HUES6 (cell line): ENCODE data around the gene VIPR1.

Experiments
- H3K27ac ChIP-seq: 2 replicates; pipeline ENCODE4 v1.7.0; 2013; ENCODE audit warnings: low read depth, mild to moderate bottlenecking, low read length, inconsistent platforms
- H3K27me3 ChIP-seq: 2 replicates; pipeline ENCODE4 v1.6.1; 2013; ENCODE audit warnings: low read length; ENCODE audit not compliant: control insufficient read depth, insufficient read depth
- H3K36me3 ChIP-seq: 2 replicates; pipeline ENCODE4 v1.6.1; 2013; ENCODE audit warnings: low read length; ENCODE audit not compliant: control insufficient read depth, insufficient read depth
- H3K4me1 ChIP-seq: 2 replicates; pipeline ENCODE4 v1.6.1; 2013; ENCODE audit warnings: low read length; ENCODE audit not compliant: control insufficient read depth, insufficient read depth
- H3K4me3 ChIP-seq: 2 replicates; pipeline ENCODE4 v1.5.1; 2013; ENCODE audit warnings: low read depth, low read length
- H3K9ac ChIP-seq: one replicate; pipeline ENCODE4 v1.6.1; 2013; ENCODE audit warnings: mild to moderate bottlenecking, low read length
- H3K9me3 ChIP-seq: 2 replicates; pipeline ENCODE4 v1.6.1; 2013; ENCODE audit warnings: low read depth, low read length; ENCODE audit not compliant: control insufficient read depth, insufficient read depth

Gene VIPR1

DNA sequence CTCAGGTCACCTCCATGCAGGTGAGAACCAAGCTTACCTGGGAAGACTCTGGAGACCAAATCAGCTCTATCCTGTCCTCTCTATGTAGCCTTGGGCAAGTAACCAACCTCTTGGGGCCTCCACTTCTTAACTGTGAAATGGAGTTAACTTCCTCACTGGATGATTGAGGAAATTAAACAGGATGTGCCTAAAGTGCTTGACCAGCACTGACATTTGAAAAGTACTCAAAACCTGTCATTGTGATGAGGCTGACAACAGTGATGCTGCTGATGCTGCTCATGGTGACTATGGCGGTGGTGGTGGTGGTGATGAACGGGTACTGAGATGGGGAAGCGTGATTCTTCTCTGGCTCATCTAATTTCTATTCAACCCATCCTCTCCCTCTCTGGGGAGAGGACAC, 22.3 kb downstream of the VIPR1 start:
- Histone ChIP-seq H3K9ac (no peak overlapping the region), H3K27me3 (no peaks in the 10 kb centered on the region), H3K27ac (no peak overlapping the region), H3K4me3 (no peak overlapping the region), H3K36me3 (no peaks in the 10 kb centered on the region), H3K4me1 (no peaks in the 10 kb centered on the region; the same call in 1 of the 2 replicates), H3K9me3 (no peaks in the 10 kb centered on the region)

DNA sequence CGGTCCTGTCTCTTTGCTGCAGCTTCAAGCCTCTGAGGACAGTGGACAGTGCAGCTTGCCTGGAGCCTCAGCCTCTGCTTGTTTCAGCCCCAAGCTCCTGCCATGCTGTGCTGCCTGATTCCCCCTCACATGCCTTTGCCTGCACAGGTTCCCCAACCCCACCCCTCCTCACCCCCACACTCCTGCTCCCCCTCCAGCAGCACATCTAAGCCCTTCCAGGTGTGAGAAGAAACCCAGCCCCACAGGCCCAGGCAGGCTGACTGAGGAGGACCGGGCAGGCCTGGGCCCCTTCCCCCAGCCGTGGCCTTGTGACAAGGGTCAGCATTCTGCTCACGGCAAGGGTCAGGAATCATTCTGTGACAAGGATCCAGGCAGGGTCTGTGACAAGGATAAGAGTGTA, 22.8 kb downstream of the VIPR1 start:
- Histone ChIP-seq H3K27ac (no peak overlapping the region), H3K9ac (no peak overlapping the region), H3K4me3 (no peak overlapping the region), H3K27me3 (no peaks in the 10 kb centered on the region), H3K9me3 (no peaks in the 10 kb centered on the region), H3K4me1 (no peaks in the 10 kb centered on the region; the same call in 1 of the 2 replicates), H3K36me3 (no peaks in the 10 kb centered on the region)

DNA sequence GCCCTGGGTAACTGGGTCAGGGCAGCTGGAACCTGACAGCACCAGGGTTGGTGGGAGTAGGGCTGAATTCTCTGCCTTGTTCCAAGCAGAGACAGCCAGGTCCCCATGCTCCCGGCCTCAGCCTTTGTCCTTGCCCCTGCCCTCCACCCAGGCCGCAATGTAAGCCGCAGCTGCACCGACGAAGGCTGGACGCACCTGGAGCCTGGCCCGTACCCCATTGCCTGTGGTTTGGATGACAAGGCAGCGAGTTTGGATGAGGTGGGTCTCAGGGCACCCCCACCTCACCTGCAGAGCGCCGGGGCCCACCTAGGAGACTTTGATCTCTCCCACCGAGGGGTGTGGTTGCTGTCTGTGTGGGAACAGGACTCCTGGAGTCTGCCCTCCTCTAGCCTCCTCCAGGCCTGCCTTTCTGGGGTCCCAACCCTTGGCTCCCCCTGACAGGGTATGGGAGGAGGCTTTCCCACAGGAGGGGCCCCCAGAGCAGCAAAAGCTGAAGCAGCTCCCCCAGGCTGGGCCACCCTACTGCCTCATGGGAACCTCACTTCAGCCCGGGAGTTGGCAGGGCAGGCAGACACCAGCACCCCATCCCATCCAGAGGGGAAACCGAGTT, 23.4 kb downstream of the VIPR1 start:
- Histone ChIP-seq H3K36me3 (no peaks in the 10 kb centered on the region), H3K4me3 (no peak overlapping the region), H3K27ac (no peak overlapping the region), H3K27me3 (no peaks in the 10 kb centered on the region), H3K9ac (no peak overlapping the region), H3K4me1 (no peaks in the 10 kb centered on the region; the same call in 1 of the 2 replicates), H3K9me3 (no peaks in the 10 kb centered on the region)

DNA sequence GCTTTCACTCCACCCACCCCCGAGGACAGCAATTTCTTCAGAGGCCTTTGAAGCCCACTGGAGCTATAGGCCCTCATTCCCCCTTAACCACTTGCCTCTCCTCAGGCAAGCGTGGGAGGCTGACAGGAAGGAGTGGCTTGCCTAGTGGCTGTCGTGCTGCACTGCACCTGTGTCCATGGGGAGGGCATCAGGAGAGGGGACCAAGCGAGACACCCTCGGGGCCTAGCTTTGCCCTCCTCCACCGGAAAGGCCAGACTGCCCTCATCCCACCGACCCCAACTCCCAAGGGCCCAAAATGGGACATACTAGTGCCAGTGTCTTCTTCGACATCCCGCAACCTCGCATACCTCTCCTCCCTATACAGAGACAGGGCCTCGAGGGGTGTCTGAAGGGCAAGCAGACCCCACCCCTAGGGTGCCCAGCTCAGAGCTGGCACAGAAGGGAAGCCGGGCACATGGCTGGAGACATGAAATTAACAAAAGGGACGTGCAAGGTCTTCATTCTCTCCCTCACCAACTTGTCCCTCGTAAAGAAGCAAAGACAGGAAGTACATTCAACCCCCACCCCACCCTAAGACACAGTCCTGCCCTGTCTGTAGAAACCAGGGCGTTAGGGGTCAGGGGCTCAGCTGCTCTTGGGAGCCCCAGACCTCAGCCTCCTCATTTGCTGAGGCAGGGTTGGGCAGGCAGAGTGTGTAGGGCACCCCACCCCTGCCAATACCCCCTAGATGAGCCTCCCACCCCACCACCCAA, 24.3 kb downstream of the VIPR1 start:
- Histone ChIP-seq H3K9ac (no peak overlapping the region), H3K4me3 (no peak overlapping the region), H3K27ac (no peak overlapping the region), H3K36me3 (no peaks in the 10 kb centered on the region), H3K4me1 (no peaks in the 10 kb centered on the region; the same call in 1 of the 2 replicates), H3K27me3 (no peaks in the 10 kb centered on the region), H3K9me3 (no peaks in the 10 kb centered on the region)

DNA sequence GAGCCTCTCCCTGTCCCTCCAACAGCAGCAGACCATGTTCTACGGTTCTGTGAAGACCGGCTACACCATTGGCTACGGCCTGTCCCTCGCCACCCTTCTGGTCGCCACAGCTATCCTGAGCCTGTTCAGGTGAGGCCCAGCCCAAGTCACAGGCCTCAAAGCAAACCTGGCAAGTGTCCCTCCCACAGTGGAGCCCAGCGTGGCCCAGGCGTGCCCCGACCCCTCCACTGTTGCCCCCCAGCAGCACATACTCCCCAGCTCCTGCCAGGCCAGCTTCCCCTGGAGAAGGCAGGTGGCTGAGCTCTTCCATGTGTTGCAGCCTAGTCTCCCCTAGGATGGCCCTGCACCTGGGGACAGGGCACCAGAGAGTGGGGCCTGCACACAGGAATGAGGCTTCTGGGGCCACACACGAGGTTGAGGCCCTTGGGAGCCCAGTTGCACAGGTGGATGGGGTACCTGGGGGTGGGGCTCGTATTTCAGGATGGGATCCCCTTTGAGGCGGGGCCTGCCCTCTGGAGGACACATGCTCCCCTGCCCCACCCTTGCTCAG, 25.0 kb downstream of the VIPR1 start:
- Histone ChIP-seq H3K9ac (no peak overlapping the region), H3K4me3 (no peak overlapping the region)

DNA sequence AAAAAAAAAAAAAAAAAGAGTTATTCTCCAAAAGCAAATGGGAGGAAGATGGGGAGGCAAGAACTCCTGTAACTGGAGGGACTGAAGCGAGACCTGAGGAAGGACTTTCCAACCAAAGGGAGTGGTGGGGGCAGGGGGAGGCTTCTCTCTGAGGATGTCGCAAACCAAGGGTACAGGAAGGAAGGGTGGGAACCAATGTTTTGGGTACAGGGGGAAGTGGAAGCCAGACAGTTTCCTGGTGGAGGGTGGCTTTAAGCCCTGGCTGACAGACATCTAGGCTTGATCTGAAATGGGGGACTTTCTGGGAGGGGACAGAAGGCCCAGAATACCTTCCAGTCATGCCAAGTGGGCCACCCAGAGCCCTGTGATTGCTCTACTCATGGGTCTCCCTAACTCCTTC, 27.0 kb downstream of the VIPR1 start:
- H3K27ac ChIP-seq = no peak overlapping the region
- no peaks in the 10 kb centered on the region for H3K27me3 ChIP-seq
- H3K9ac ChIP-seq = no peak overlapping the region
- no peaks in the 10 kb centered on the region for H3K9me3 ChIP-seq
- peaks cover 4% of the 10 kb centered on the region; the same call in 1 of the 2 replicates for H3K4me1 ChIP-seq
- H3K4me3 ChIP-seq = no peak overlapping the region
- no peaks in the 10 kb centered on the region for H3K36me3 ChIP-seq

More for the DNA sequence above, 25.0 kb downstream of the VIPR1 start:
- H3K4me1 ChIP-seq = no peaks in the 10 kb centered on the region; the same call in 1 of the 2 replicates
- no peaks in the 10 kb centered on the region for H3K9me3 ChIP-seq
- H3K27ac ChIP-seq = no peak overlapping the region
- no peaks in the 10 kb centered on the region for H3K36me3 ChIP-seq
- H3K27me3 ChIP-seq = no peaks in the 10 kb centered on the region

DNA sequence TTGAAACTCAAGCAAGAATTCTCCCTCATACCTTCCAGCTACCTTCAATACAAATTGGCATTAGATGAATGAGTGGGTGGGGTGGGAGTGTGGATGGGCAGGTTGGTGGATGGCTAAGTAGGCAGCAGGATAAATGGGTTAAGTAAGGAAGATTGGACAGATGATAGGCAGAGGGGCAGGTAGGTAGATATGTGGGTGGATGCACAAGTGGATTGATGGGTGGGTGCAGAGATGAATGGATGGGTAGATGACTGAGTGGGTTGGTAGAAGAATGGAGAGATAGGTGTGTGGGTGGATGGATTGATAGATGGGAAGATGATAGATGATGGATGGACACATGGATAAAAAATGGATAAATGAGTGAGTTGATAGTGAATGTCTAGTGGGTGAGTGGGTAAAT, 27.6 kb downstream of the VIPR1 start:
- Histone ChIP-seq H3K9me3 (no peaks in the 10 kb centered on the region), H3K27ac (no peak overlapping the region), H3K9ac (no peak overlapping the region), H3K4me3 (no peak overlapping the region), H3K4me1 (peaks cover 4% of the 10 kb centered on the region), H3K36me3 (no peaks in the 10 kb centered on the region), H3K27me3 (no peaks in the 10 kb centered on the region)

DNA sequence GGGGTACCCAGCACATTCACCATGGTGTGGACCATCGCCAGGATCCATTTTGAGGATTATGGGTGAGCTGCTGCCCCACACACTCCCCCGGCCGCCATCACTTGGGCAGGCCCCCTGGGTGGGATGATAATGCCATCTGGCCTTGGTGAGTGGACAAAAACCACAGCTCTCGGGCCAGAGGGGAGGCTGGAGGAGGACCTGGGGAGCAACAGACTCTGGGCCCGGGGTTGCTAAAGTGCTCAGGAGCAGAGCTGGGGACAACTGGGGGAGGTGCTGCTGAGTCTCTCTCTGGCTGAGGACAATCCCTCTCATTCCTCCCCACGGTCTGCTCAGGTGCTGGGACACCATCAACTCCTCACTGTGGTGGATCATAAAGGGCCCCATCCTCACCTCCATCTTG, 29.0 kb downstream of the VIPR1 start:
- no peak overlapping the region for H3K4me3 ChIP-seq
- H3K9ac ChIP-seq = no peak overlapping the region

DNA sequence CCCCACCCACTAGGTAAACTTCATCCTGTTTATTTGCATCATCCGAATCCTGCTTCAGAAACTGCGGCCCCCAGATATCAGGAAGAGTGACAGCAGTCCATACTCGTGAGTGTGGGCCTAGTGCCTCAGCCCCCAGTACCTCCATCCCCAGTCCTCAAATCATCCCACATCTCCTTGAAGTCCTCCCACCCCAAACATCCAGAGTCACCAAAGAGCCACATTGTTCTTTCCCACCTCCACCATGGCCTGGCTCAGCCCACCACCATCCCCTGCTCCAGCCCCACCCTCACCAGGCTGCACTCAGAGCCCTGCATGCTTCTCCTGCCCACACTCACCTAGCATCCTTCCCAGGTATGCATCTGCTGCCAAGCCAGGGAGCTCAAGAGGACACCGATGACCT, 29.8 kb downstream of the VIPR1 start:
- no peaks in the 10 kb centered on the region for H3K36me3 ChIP-seq
- H3K9ac ChIP-seq = no peak overlapping the region
- no peaks in the 10 kb centered on the region for H3K27me3 ChIP-seq
- peaks cover 16% of the 10 kb centered on the region for H3K4me1 ChIP-seq
- H3K4me3 ChIP-seq = no peak overlapping the region
- H3K9me3 ChIP-seq = no peaks in the 10 kb centered on the region
- H3K27ac ChIP-seq = no peak overlapping the region

More for the DNA sequence above, 29.0 kb downstream of the VIPR1 start:
- Histone ChIP-seq H3K4me1 (peaks cover 14% of the 10 kb centered on the region), H3K27me3 (no peaks in the 10 kb centered on the region), H3K9me3 (no peaks in the 10 kb centered on the region), H3K27ac (no peak overlapping the region), H3K36me3 (no peaks in the 10 kb centered on the region)

DNA sequence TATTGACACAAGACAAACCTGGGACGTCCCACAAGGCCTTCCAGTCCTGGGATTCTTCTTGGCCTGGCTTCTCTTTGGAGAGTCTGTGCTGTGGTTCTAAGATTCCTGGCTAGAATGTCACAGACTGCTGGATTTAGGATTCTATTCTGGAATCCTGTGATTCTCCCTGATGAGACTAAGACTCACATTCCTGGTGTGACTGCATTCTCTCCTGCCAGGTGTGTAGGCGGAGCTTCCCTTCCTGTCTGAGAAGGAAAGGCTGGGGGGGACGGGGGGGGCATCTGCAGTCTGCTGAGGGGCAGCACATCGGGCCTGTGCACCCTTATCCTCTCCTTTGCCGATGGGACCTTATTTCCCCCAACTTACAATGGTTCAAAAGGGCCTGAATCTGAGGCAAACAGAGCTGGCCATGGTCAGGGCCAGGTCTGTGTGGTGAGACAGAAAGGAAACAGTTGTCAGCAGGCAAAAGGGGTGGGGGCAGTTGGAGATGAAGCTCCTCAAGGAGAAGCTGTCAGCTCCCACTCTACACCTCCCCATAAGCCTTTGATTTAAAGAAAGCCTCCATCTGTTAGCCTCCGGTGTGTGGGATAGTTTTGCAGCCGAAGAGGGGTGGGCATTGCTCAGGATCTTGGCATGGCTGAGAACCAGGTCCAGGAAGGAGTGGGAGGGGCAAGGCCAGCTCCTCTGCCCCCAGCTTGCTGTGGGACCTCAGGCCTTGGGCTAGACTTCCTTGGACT, 30.9 kb downstream of the VIPR1 start:
- Histone ChIP-seq H3K27ac (no peak overlapping the region), H3K4me3 (no peak overlapping the region), H3K27me3 (no peaks in the 10 kb centered on the region), H3K9me3 (no peaks in the 10 kb centered on the region), H3K4me1 (peaks cover 16% of the 10 kb centered on the region), H3K36me3 (no peaks in the 10 kb centered on the region), H3K9ac (no peak overlapping the region)
